ENCODE measurements around the gene SORCS3. TPM values are rescaled to one million over a fixed set of nuclear protein-coding genes. Genes with fewer than 3 reads are reported as not detected.

Gene SORCS3
- total RNA-seq, 1 donor from 2014 or later: 1.00 TPM

GRCh38 chr10:104744052-104744451, 103.0 kb downstream of the SORCS3 start:
- no peak for FAIRE-seq
- Histone ChIP-seq H3K4me1 (ENCODE audit: insufficient read depth, low read length) (no peaks in the 10 kb centered on the region), H3K9me3 (ENCODE audit: insufficient read depth, low read depth, low read length) (no peaks in the 10 kb centered on the region), H3K27me3 (ENCODE audit: insufficient read depth, low read length) (no peaks in the 10 kb centered on the region), H3K9ac (ENCODE audit: low read length) (no peak overlapping the region), H3K4me2 (ENCODE audit: low read length) (no peak overlapping the region), H2AFZ (ENCODE audit: low read depth, low read length) (no peak overlapping the region), H3K79me2 (ENCODE audit: insufficient read depth, low read length) (no peaks in the 10 kb centered on the region), H3K4me3 (ENCODE audit: insufficient read depth, low read depth, low read length) (no peak overlapping the region), H4K20me1 (ENCODE audit: insufficient read depth, low read length) (no peaks in the 10 kb centered on the region), H3K27ac (ENCODE audit: low read depth, low read length) (no peak overlapping the region), H3K36me3 (ENCODE audit: insufficient read depth, low read length) (no peaks in the 10 kb centered on the region)
- no peaks in the 10 kb centered on the region for H3K36me3 Mint-ChIP-seq (ENCODE audit: low read depth, unreplicated experiment)
- TF ChIP-seq CTCF (IDR thresholded peaks at IDR 0.05; ENCODE audit: insufficient read depth, low read depth, low read length): no peak
- TF ChIP-seq EZH2 (IDR thresholded peaks at IDR 0.05; ENCODE audit: insufficient read depth, low read length): no peak
- no peaks in the 10 kb centered on the region for H3K4me1 Mint-ChIP-seq (ENCODE audit: low read depth, unreplicated experiment)
- H3K27me3 Mint-ChIP-seq (ENCODE audit: low read depth, unreplicated experiment): peaks cover 9% of the 10 kb centered on the region
- DNase-seq (ENCODE audit: low read depth): no peak
- no peaks in the 10 kb centered on the region for H3K9me3 Mint-ChIP-seq (ENCODE audit: unreplicated experiment)
- no peak overlapping the region for H3K27ac Mint-ChIP-seq (ENCODE audit: unreplicated experiment)
- no peak overlapping the region for H3K4me3 Mint-ChIP-seq (ENCODE audit: unreplicated experiment)

- Histone ChIP-seq H3K9ac (ENCODE audit: low read length) (no peak overlapping the region), H3K27ac (ENCODE audit: low read depth, low read length) (no peak overlapping the region), H3K4me1 (ENCODE audit: insufficient read depth, low read length) (no peaks in the 10 kb centered on the region), H3K36me3 (ENCODE audit: insufficient read depth, low read length) (no peaks in the 10 kb centered on the region), H3K27me3 (ENCODE audit: insufficient read depth, low read length) (no peaks in the 10 kb centered on the region), H3K4me3 (ENCODE audit: insufficient read depth, low read depth, low read length) (no peak overlapping the region), H2AFZ (ENCODE audit: low read depth, low read length) (no peak overlapping the region), H3K79me2 (ENCODE audit: insufficient read depth, low read length) (no peaks in the 10 kb centered on the region), H4K20me1 (ENCODE audit: insufficient read depth, low read length) (no peaks in the 10 kb centered on the region), H3K4me2 (ENCODE audit: low read length) (no peak overlapping the region), H3K9me3 (ENCODE audit: insufficient read depth, low read depth, low read length) (peaks cover 3% of the 10 kb centered on the region)
- Mint-ChIP-seq H3K4me3 (ENCODE audit: unreplicated experiment) (no peak overlapping the region), H3K36me3 (ENCODE audit: low read depth, unreplicated experiment) (no peaks in the 10 kb centered on the region), H3K9me3 (ENCODE audit: unreplicated experiment) (no peaks in the 10 kb centered on the region), H3K27me3 (ENCODE audit: low read depth, unreplicated experiment) (peaks cover 15% of the 10 kb centered on the region), H3K4me1 (ENCODE audit: low read depth, unreplicated experiment) (no peaks in the 10 kb centered on the region), H3K27ac (ENCODE audit: unreplicated experiment) (no peak overlapping the region)
- DNase-seq (ENCODE audit: low read depth): no peak
- TF ChIP-seq EZH2 (IDR thresholded peaks at IDR 0.05; ENCODE audit: insufficient read depth, low read length) (no peak), CTCF (IDR thresholded peaks at IDR 0.05; ENCODE audit: insufficient read depth, low read depth, low read length) (no peak)
- FAIRE-seq: no peak
These were observed 109.2 kb downstream of the SORCS3 start for GRCh38 chr10:104750291-104750690.

- Mint-ChIP-seq H3K4me3 (ENCODE audit: unreplicated experiment) (no peak overlapping the region), H3K4me1 (ENCODE audit: low read depth, unreplicated experiment) (no peaks in the 10 kb centered on the region), H3K27ac (ENCODE audit: unreplicated experiment) (no peak overlapping the region), H3K27me3 (ENCODE audit: low read depth, unreplicated experiment) (peaks cover 25% of the 10 kb centered on the region), H3K9me3 (ENCODE audit: unreplicated experiment) (no peaks in the 10 kb centered on the region), H3K36me3 (ENCODE audit: low read depth, unreplicated experiment) (no peaks in the 10 kb centered on the region)
- Histone ChIP-seq H4K20me1 (ENCODE audit: insufficient read depth, low read length) (no peaks in the 10 kb centered on the region), H2AFZ (ENCODE audit: low read depth, low read length) (no peak overlapping the region), H3K79me2 (ENCODE audit: insufficient read depth, low read length) (no peaks in the 10 kb centered on the region), H3K27me3 (ENCODE audit: insufficient read depth, low read length) (no peaks in the 10 kb centered on the region), H3K27ac (ENCODE audit: low read depth, low read length) (no peak overlapping the region), H3K9ac (ENCODE audit: low read length) (no peak overlapping the region), H3K9me3 (ENCODE audit: insufficient read depth, low read depth, low read length) (no peaks in the 10 kb centered on the region), H3K4me2 (ENCODE audit: low read length) (no peak overlapping the region), H3K4me3 (ENCODE audit: insufficient read depth, low read depth, low read length) (no peak overlapping the region), H3K4me1 (ENCODE audit: insufficient read depth, low read length) (no peaks in the 10 kb centered on the region), H3K36me3 (ENCODE audit: insufficient read depth, low read length) (no peaks in the 10 kb centered on the region)
- no peak for FAIRE-seq
- no peak for DNase-seq (ENCODE audit: low read depth)
- TF ChIP-seq EZH2 (IDR thresholded peaks at IDR 0.05; ENCODE audit: insufficient read depth, low read length) (no peak), CTCF (IDR thresholded peaks at IDR 0.05; ENCODE audit: insufficient read depth, low read depth, low read length) (no peak)
These were observed 121.7 kb downstream of the SORCS3 start for GRCh38 chr10:104762793-104763192.
